Kidney (tissue), 14 donors: Measurements from ENCODE around the gene CCDC71L. TPM values are rescaled to one million over a fixed set of nuclear protein-coding genes. Genes with fewer than 3 reads are reported as not detected.

Source experiments
- DNase-seq, 5 donors: peaks; one replicate each; pipeline ENCODE4 v3.0.0-alpha.2; 2013 to 2020
- FAIRE-seq: peaks from 2 replicates; lab custom pipeline; 2012; peaks lifted over from hg19 to GRCh38; lab: Jason Lieb, UNC
- H3K27ac ChIP-seq, 2 donors: one replicate each; pipeline ENCODE4 v1.7.0; 2013; ENCODE audit warnings: low read depth in 2 of 2, low read length in 2 of 2, inconsistent platforms in 1 of 2
- H3K27me3 ChIP-seq: one replicate; pipeline ENCODE4 v1.7.1; 2013; ENCODE audit warnings: low read length, inconsistent platforms; ENCODE audit not compliant: control insufficient read depth, insufficient read depth
- H3K36me3 ChIP-seq, 3 donors: one replicate each; pipeline versions ENCODE4 v1.7.0 to v1.7.1; 2013; ENCODE audit warnings: low read length in 3 of 3, control low read depth in 1 of 3, inconsistent platforms in 1 of 3; ENCODE audit not compliant: insufficient read depth in 3 of 3, control insufficient read depth in 2 of 3
- H3K4me1 ChIP-seq, 3 donors: one replicate each; pipeline versions ENCODE4 v1.7.0 to v1.7.1; 2013; ENCODE audit warnings: low read length in 3 of 3, inconsistent platforms in 1 of 3, low read depth in 1 of 3; ENCODE audit not compliant: control insufficient read depth in 2 of 3, insufficient read depth in 2 of 3
- H3K4me3 ChIP-seq, 3 donors: one replicate each; pipeline versions ENCODE4 v1.7.0 to v1.8.1; 2013; ENCODE audit warnings: low read length in 3 of 3, control low read depth in 1 of 3, inconsistent platforms in 1 of 3
- H3K9ac ChIP-seq, 3 donors: one replicate each; pipeline versions ENCODE4 v1.7.0 to v1.7.1; 2013; ENCODE audit warnings: low read length in 3 of 3, control low read depth in 1 of 3, inconsistent platforms in 1 of 3
- H3K9me3 ChIP-seq, 3 donors: one replicate each; pipeline versions ENCODE4 v1.7.0 to v1.7.1; 2013; ENCODE audit warnings: low read length in 3 of 3, control low read depth in 1 of 3, inconsistent platforms in 1 of 3; ENCODE audit not compliant: control insufficient read depth in 2 of 3, insufficient read depth in 1 of 3
- intact Hi-C: fragments of 100-400 bp; cut with DNase I; formaldehyde crosslinking; loops from one replicate; pipeline ENCODE4 v1.11.1; 2022
- polyA plus RNA-seq: library from polyadenylated mRNA; stranded (reverse); fragments of 350-450 nt; fragmentation: Illumina TruSeq; extraction: RNeasy Lipid Tissue Mini Kit (QIAGEN cat#74804); gene quantifications from one replicate; pipeline ENCODE4 v1.2.3, GENCODE V29; 2014; ENCODE audit warnings: low read depth, low replicate concordance; ENCODE audit not compliant: insufficient read depth
- total RNA-seq: library from RNA; stranded (reverse); fragmentation: NEBNext Ultra II Directional; extraction: Animal tissue kit (Norgen Biotek cat#: 25700); gene quantifications from one replicate; pipeline ENCODE4 v1.2.1, GENCODE V29; 2021
- TF ChIP-seq, protein P1 (sequence below): IDR thresholded peaks from 3 replicates; pipeline ENCODE4 v1.5.1; 2012; ENCODE audit warnings: mild to moderate bottlenecking, moderate library complexity, borderline replicate concordance; ENCODE audit not compliant: insufficient read depth; ENCODE audit errors: extremely low read depth
- donor health status: control.
- donor health status: control.
- donor health status: control.
- donor health status: control.
- donor health status: control.
- donor health status: DM: yes; HTN: yes; CAD: no.
- donor health status: Normal renal cell carcinoma (clear cell type).

Gene CCDC71L
- total and polyA plus RNA-seq, 2 donors from 2014 or later: 9.4 to 26.2 TPM

DNA sequence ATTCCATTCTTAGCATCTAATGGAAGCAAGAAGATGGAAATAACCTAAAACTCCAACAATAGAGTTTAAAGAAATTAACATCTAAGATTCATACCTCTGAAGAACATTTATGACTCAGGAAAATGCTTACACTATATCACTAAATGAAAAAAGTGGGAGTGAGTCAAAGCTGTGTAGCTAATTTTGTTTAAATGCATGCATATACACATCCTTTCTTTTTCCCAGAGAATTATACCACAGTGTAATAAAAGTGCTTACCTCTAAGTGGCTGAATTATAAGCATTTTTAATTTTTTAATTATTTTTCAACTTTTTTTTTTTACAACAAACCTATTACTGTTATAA is 44.3 kb downstream of the CCDC71L start:
- Histone ChIP-seq H3K27me3 (no peaks in the 10 kb centered on the region), H3K36me3 (no peaks in the 10 kb centered on the region), H3K4me3 (no peak overlapping the region), H3K27ac (no peak overlapping the region), H3K9ac (no peak overlapping the region), H3K4me1 (peaks cover 0 to 5% (median 0%) of the 10 kb centered on the region in 3 donors), H3K9me3 (peaks cover 0 to 8% (median 0%) of the 10 kb centered on the region in 3 donors)
- DNase-seq (no peak), FAIRE-seq (no peak)
- intact Hi-C loops: no loop called here
- TF ChIP-seq, protein P1, sequence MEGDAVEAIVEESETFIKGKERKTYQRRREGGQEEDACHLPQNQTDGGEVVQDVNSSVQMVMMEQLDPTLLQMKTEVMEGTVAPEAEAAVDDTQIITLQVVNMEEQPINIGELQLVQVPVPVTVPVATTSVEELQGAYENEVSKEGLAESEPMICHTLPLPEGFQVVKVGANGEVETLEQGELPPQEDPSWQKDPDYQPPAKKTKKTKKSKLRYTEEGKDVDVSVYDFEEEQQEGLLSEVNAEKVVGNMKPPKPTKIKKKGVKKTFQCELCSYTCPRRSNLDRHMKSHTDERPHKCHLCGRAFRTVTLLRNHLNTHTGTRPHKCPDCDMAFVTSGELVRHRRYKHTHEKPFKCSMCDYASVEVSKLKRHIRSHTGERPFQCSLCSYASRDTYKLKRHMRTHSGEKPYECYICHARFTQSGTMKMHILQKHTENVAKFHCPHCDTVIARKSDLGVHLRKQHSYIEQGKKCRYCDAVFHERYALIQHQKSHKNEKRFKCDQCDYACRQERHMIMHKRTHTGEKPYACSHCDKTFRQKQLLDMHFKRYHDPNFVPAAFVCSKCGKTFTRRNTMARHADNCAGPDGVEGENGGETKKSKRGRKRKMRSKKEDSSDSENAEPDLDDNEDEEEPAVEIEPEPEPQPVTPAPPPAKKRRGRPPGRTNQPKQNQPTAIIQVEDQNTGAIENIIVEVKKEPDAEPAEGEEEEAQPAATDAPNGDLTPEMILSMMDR: no peak

DNA sequence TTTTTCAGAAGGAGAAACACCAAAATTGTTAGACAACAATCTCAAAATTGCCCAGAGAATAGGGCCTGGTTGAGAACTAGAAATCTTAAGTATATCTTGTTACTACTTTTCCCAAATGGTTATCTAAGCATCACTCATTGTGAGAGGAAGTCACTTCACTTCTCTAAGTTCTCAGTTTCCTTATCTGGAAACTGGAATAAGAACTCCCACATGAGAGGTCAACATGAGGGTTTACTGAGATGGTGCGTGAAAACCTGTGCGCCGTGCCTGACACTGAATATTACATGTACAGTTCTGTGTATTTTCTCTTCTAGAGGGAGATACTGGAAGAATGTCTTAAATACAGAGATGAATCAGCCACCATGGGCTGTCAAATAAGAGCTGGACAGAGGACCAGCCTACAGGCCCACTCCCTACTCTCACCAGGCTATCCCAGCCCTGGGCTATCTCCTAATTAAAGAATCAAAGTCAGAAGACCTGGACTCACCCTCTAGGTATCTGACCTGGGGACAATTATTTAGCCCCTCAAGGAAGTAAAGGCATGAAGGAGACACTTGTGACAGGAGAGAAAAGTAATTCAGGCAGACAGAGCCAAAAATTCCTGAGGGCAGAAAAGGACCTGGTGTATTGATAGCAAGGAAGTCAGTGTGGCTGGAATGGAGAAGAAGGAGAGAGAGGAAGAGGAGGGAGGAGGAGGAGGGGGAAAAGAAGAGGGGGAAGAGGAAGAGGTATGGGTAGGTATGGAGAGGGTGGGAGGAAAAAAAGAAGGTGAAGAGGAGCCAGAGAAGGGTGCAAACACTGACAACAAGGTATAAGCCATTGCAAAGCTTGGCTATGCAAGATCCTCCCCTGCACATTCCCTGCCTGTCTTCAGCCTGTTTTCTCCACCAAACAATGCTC is 44.9 kb downstream of the CCDC71L start:
- Histone ChIP-seq H3K36me3 (no peaks in the 10 kb centered on the region), H3K4me3 (no peak overlapping the region), H3K27me3 (no peaks in the 10 kb centered on the region), H3K9me3 (peaks cover 0 to 8% (median 0%) of the 10 kb centered on the region in 3 donors), H3K4me1 (peaks cover 0 to 5% (median 0%) of the 10 kb centered on the region in 3 donors), H3K27ac (no peak overlapping the region), H3K9ac (no peak overlapping the region)
- TF ChIP-seq, protein P1: no peak
- DNase-seq: no peak
- intact Hi-C loops: no loop called here
- FAIRE-seq: no peak

DNA sequence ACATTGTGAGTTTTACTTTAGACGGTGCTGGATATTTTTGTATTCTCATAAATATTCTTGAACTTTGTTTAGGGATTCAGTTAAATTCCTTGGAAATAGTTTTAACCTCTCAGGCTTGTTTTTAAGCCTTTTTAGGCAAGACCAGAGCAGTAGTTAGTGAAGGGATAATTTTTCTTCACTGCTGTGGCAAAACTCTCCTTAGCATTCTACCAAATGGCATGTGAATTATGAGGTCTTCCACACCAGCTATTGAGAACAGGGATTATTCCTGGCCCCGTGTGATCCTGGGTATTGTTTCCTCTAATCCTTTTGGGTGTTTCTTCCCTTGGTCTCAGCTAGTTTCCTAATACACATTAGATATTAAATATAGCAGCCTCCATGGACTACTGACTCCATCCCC is 46.2 kb downstream of the CCDC71L start:
- no peak overlapping the region for H3K9ac ChIP-seq
- no peak for FAIRE-seq
- peaks cover 0 to 8% (median 0%) of the 10 kb centered on the region in 3 donors for H3K9me3 ChIP-seq
- TF ChIP-seq, protein P1: no peak
- no peak for DNase-seq
- no peaks in the 10 kb centered on the region for H3K27me3 ChIP-seq
- no peak overlapping the region for H3K27ac ChIP-seq
- H3K4me1 ChIP-seq: peaks cover 0 to 5% (median 0%) of the 10 kb centered on the region in 3 donors
- no peaks in the 10 kb centered on the region for H3K36me3 ChIP-seq
- H3K4me3 ChIP-seq: no peak overlapping the region
- intact Hi-C loops: no loop called here
